NCI-H1417 (cell line): ENCODE results near the gene MGST1.
"Not testable (repeated sequence)": the region's sequence is repeated elsewhere in the genome, so short reads cannot be mapped to it uniquely, and the experiment has no call there.

ENCODE experiments used
- DNase-seq, 3 experiments: peaks; one replicate each; lab custom pipeline; 2025; lab: John Stamatoyannopoulos, UW

The MGST1 gene

DNA sequence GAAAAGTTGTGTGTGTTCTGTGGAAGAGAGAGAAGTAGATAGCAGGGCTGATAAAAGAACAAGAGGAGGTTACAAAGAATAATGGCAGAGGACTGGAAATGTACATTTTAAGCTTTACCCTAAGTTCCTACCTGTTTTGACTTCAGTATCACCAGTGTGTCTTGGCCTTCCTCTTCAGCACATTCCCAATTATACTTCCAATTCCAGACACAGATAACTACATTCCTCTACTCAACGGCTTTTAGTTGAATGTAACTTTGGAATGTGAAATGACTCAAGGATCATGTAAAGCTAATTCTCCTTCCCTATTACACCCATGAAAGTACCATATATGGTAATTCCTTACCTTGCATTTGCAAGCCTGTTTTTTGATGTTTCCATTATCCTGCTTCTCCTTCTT lies 5.0 kb downstream of the MGST1 start:
- no peak for DNase-seq

DNA sequence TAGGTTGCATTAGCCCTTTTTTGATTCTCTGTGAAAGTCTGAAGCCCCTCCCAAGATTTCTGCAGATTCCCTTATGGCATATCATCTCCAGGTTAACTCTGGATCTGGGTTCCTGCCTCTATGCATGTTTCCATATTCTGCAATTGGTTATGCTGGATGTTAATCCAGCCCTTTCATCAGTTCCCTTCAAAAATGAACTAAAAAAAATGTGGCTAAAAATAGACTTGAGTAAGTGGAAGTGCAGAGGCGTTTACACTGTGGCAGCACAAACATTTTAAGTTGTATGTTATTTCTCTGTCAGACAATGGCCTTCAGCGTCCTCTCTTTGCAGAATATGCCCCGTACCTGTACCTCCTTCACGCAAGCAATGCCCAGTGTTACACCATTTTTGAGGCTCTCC lies 11.4 kb downstream of the MGST1 start:
- DNase-seq, result no peak

DNA sequence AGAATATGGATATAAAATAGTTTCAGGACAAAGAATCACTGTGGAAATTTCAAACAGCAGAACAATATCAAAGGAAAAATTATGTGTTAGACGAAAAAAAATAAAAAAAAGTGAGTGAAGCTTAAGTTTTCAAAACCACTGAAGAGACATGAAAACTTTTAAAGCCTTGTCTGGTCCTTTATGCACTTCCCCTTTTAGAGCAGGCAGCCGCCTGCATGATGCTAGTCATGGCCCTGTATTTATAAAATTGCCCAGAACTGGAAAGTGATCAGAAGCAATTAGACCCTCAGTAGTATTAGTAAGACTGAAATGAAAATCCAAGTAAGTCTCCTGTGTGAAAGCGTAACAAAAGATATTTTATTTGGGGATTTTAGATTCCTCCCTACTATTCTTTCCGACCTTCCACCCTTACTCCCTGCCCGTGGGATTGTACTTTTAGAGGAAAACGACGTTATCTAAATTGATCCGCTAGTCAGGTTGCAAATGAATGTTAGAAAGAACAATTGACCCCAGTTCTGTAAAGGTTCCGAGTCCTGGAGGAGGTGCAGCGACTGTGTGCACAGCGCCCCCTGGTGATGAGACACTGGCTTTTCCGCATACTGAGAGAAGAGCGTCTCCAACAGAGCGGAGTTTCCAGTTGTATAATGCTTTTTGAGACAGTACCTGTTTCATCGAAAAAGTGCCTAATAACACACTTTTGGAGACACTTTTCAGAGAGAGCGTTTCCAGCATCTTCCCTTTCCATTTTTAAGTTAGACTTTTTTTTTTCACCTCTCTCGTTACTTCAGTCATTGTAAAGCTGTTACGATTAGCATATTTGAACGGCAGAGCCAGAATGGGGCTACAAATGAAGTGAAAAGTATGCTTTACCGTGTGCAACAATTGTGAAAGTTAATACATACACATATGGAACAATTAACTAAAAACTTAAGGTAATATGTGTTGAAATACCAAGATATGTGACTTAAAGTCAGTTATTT lies 12.4 kb downstream of the MGST1 start:
- DNase-seq, result peak in 2 of 3 experiments; percentile 16 to 40

DNA sequence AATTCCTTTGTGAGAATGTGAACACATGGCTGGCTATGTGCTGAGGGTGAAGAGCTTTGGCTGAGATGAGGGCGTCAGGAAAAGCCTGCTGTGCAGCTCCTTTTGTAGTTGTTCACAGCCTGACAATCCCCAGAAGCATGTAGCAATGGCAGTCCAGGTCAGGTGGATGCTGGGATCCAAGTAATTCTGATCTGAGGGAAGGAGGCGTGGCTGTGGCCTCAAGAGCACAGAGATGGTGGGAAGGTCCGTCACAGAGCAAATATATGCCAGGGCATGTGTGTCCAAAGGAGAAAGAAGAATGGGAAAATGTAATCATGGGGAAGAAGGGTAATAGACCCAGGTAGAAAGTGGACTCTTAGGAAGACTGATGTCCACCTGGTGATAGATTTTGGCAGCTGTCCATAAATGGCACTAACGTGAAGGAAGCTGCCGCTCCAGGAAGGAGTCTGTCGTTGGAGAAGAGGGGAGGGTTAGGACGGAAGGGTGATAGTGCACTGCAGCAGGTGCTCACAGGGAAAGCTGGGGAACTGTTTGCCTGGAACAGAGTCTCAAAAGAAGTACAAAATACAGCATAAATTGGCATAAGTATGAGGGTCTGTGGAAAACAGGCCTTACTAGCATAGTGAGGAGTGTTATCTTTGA lies 13.8 kb downstream of the MGST1 start:
- peak; percentile 15 to 88 (median 78) for DNase-seq

DNA sequence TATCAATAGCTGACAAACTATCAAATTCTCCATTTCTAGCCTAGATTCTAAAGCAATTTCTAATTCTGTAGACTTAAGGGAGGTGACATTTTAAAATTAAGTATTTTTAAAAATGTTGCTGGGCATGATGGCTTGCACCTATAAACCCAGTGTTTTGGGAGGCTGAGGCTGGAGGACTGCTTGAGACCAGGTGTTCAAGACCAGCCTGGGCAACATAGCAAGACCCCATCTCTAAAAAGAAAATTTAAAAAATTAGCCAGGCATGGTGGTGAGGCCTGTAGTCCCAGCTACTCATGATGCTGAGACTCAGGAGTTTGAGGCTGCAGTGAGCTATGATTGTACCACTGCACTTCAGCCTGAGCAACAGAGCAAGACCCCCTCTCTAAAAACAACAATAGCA lies 15.1 kb downstream of the MGST1 start:
- DNase-seq, result no peak

DNA sequence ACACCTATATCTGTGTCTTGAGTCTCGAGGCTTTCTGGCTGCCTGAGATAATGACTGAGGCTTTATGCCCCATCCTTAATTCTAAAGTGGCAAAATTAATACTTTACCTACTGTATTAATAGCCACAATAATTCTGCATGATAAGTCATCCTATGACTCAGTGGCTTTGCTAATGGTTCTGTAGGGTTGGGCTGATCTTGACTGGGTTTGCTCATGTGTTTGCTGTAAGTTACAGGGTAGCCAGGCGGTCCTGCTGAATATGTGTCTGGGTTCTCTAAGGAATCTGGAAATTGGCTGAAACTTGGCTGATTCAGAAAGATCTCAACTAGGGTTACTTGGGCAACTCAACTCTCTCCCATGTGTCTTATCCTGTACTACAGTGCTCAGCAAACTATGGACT lies 21.7 kb downstream of the MGST1 start:
- DNase-seq, result no peak

DNA sequence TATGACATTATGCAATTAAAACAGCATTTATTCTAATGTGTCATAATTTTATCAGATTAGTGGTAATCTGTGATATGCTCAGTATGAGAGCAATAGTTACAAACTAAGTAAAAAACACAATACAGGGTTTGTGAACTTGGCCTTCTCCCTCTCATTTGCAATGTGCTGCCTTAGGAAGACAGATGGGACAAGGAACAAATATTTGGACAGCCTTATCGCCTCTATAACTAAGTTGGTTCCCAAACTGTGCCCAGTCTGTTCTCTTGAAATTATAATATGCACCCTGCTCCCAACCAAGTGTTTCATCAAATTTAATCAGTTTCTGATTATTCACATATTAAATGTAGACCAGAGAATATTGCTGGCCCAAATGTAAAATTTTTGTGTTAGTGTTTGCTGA lies 22.7 kb downstream of the MGST1 start:
- no peak for DNase-seq

DNA sequence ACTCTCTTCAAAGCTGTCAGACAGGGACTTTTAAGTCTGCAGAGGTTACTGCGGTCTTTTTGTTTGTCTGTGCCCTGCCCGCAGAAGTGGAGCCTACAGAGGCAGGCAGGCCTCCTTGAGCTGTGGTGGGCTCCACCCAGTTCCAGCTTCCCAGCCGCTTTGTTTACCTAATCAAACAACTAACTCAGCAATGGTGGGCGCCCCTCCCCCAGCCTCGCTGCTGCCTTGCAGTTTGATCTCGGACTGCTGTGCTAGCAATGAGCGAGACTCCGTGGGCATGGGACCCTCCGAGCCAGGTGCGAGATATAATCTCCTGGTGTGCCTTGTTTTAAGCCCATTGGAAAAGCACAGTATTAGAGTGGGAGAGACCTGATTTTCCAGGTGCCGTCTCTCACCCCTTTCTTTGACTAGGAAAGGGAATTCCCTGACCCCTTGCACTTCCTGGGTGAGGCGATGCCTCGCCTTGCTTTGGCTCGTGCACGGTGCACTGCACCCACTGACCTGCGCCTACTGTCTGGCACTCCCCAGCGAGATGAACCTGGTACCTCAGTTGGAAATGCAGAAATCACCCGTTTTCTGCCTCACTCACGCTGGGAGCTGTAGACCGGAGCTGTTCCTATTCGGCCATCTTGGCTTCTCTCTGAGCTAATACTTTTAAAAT lies 35.3 kb downstream of the MGST1 start:
- DNase-seq, result not testable (repeated sequence)

DNA sequence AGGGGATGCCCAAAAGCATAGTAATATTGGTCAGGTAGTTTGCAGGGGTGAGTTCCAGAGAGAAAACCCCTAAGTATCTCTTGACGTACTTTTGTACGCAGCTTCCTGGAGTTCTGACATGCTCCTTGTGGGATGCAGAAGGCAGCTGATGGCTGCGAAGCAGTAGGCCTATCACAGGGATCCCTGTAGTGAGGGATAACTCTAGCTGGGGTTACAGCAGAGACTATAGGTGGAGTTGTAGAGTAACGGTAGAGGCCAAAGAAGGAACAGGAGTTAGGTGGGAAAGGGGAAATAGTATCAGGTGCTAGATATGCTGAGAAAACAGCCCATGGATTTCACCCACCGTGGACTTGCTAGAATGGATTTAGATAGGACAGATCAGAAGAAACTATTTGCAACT lies 37.3 kb downstream of the MGST1 start:
- DNase-seq, result peak in 1 of 3 experiments; percentile 25

DNA sequence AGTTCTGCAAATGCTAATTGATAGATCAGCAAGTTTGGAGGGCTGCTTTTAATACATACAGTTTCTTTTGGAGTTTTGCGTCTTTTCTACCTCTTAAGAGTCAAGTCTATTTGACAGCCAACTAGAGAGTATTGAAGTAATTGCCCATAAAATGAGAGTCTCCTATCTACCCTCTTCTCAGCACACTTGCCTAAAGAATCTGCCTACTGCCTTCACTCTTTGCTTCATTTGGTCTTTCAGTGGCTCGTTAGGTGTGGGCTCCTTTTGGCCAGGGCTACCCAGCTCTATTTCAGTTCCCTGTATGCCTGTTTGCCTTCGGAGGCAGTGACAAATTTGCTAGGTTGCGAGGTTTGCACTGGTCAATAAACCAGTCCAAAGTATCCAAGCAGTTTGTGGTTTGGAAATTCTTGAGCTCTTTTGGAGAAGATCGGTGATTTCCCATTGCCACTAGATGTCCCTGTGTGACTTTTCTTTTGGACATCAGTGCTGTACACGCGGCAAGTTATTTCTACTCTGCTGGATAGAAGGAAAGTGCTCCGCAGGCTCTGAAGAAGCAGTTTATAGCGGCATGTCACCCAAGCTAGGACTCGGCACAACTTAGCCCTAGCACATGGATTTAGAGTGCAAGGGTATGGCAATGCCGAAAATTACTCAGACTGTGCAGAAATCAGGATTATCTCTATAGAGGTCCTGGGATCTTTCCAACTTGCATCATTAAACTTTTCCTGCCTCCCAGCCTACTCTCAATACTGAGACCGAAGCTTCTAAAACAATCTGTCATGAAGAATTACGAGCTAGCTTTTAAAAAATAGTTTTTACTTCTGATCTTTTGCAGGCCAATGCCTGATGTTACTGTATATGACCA lies 38.6 kb downstream of the MGST1 start:
- DNase-seq, result peak; percentile 52 to 94 (median 72)

DNA sequence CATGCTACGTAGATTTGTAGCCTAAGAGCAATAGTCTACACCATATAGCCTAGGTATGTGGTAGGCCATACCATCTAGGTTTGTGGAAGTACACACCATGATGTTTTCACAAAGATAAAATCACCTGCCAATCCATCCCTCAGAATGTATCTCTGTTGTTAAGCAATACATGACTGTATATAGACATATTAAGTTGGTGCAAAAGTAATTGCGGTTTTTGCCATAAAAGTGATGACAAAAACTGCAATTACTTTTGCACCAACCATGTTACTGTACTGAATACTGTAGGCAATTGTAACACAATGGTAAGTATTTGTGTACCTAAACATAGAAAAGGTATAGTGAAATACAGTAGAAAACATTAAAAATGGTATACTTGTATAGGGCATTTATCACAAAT lies 40.5 kb downstream of the MGST1 start:
- no peak for DNase-seq

DNA sequence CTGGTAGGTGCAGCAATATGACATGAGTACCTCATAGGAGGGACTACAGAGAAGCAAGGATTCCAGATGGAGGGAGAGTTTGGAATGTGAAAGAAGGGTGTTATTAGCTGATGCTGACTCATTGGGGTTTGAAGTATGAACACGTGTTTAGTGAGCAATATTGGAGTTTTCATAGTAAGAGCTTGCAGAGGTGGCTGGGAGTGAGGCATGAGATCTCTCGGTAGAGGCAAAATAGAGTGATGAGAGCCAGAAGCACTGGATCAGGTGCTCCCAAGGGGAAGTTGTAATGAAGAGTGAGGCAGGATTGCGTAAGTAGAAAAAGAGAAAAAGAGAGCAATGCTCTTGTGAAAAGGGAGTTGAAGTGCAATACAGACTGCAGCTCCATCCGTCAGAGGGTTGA lies 42.1 kb downstream of the MGST1 start:
- no peak for DNase-seq

DNA sequence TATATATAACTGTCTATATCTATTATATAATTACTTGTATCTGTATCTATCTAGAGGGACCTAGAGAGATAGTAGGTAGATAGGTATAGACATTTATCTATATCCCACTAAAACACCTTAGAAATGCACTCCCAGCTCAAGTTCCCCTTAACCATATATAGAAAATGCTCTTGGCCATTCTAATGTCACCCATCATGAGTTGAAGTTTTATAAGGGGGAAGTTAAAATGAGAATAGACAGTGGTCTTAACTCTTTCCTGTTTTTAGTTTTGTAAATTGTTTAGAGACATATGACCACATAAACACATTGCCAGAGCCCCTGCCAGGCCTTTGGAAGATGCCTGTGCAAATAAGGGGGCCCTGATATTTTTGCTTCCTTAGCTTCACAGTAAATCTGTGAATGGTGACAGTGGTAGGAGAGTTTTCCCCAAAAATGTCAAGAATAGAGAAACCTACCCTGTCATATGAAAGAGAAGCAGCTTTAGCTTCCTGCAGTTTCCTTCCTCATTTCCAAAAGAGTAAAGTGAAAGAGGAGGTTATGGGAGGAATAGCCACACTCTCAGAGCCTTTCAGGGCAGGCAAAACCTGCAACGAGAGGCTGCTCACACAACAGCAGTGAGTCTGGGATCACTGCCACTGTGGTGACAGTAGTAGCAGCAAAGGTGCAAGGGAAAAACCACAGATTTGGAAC lies 45.5 kb downstream of the MGST1 start:
- DNase-seq, result no peak

DNA sequence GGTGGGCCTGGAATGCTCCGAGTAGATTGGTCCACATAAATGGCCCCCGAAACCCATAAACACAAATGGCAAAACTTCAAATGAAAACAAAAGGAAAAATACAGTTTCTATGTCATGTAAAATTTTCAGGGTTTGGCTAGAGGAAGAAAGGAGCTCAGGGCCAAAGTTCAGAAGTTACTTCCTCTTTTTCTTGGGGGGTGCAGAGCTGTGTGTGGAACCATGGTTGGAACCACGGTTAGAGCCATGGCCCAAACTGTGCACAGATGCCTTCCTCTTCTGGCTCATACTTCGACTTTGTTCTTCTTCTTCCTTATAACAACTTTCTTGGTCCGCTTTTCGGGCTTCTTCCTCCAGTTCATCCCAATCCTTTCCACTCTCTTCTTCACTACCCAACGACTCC lies 51.7 kb downstream of the MGST1 start:
- DNase-seq, result no peak

DNA sequence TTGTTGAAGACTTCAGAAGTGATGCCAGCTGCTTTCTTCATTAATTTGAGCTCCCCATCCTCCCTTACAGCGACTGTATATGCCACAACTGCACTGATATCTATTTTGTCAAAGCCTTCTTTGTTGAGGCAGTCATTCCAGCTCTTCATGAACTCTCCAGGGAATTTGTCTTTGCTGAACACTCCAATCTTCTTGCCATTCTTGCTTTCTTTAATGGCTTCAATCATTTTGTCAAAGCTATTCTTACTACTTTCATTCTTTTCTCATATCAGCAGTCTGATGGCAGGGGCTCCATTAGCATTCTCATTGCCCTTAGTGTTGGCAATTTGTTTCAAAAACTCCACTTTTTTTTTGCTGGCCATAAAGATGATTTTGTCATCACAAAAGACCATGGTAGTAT lies 54.4 kb downstream of the MGST1 start:
- DNase-seq, result not testable (repeated sequence)

DNA sequence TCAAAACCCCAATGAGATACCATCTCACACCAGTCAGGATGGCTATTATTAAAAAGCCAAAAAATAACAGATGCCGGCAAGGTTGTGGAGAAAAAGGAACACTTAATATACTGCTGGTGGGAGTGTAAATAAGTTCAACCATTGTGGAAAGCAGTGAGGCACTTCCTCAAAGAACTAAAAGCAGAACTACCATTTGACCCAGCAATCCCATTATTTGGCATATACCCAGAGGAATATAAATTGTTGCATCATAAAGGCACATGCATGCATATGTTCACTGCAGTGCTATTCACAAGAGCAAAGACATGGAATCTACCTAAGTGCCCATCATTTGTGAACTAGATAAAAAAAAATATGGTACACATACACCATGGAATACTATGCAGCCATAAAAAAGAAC lies 59.9 kb downstream of the MGST1 start:
- DNase-seq, result no peak
